ENCODE measurements around the gene ITGB1BP2.
"Not testable (repeated sequence)": the region's sequence is repeated elsewhere in the genome, so short reads cannot be mapped to it uniquely, and the experiment has no call there.

Gene ITGB1BP2

DNA sequence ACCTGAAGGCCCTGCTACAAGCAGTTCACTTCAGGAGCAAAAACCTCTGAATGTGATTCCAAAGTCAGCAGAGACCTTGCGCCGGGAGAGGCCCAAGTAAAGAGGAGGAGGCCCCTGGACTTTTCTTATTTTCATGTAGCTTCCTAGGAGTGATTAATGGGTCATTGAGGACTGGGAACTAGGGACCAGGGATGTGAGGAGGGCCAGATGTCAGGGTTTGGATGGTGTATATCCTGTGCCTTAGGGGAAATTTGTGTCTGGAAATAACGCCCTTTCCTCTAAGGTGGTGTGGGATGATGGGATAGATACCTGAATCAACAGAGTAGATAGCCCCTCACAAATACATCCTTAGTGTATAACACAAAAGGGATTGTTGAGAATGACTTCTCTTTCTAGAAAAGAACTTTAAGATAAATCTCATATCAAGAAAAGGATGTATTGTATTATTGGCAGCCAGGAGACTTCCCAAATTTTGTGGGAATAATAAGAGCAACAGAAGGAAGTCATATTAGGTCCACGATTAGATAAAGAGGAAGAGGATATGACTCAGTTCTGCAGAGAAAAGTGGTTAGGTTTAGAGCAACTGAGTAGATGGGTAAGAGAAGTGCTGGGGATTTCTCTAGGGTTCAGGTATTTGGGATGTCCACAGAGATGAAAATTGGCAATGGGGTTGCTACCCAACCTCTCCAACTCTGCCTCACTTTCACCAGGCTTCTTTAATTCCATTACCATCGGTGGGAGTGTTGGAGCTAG lies 1.1 kb downstream of the ITGB1BP2 start:
- DNase-seq, result no peak

DNA sequence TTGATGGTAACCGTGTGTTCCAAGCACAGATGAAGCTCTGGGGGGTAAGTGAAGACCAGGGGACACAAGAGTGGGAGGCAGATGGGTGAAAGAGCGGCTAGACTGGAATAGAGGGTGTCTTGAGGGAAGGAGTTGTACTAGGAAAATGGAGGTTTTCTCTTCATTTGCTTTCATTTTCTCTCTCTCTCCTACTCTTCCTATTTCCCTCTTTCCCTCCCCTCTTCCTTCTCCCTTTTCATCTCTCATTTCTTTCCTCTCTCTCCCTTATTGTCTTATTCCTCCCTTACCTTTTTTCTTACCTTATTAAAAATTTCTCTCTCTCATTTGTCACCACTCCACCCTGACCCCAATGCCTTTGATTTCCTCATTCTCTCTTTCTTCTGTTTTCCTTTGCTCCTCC lies 3.0 kb downstream of the ITGB1BP2 start:
- DNase-seq, result no peak

DNA sequence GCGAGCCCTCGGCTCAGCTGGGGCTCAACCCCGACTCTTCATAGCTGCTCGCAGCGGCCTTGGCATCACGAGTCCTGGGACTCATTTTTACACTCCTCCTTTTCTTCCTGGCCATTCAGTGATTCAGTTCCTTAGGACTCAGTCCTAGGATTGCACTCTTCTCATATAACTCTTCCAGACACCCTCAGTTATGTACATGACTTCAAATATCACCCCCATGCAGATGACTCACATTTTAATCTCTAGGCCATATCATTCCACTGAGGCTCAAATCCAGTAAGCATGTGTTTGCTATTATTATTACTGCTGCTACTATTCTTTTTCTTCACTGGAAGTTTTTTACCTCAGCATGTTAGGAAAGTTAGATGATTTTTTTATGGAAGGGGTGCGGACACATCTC lies 14.4 kb downstream of the ITGB1BP2 start:
- DNase-seq, result no peak

GRCh38 chrX:71316959-71317358 lies 15.4 kb downstream of the ITGB1BP2 start:
- not testable (repeated sequence) for DNase-seq

DNA sequence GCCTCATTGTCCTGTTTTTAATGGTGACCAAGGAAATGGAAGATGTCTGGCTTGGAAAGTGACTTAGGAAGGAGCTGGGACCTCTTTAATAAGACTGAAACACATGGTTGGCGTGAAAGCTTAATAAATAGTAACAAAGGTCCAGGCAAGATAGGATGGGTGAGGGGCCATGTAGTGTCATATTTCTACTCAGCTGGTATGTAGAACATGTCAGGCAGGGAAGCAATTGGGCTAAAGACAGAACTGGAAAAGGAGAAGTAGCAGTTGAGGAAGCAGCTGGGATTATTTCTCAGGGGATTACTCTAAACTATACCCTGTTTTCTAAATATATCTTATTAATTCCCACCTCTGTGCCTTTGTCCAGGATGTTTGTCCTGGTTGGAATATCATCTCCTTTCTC lies 18.6 kb downstream of the ITGB1BP2 start:
- no peak for DNase-seq

- DNase-seq, result no peak
Measured at GRCh38 chrX:71321731-71322130, 20.2 kb downstream of the ITGB1BP2 start.

DNA sequence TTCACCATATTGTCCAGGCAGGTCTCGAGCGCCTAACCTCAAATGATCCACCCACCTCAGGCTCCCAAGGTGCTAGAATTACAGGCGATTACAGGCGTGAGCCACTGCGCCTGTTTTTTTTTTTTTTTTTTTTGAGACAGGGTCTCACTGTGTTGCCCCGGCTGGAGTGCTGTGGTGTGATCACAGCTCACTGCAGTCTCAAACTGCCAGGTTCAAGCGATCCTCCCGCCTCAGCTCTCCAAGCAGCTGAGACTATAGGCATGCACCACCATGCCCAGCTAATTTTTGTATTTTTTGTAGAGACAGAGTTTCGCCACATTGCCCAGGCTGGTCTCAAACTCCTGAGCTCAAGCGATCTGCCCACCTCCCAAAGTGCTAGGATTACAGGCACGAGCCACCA lies 22.9 kb downstream of the ITGB1BP2 start:
- not testable (repeated sequence) for DNase-seq

GRCh38 chrX:71326394-71326793 lies 24.8 kb downstream of the ITGB1BP2 start:
- no peak for DNase-seq

DNA sequence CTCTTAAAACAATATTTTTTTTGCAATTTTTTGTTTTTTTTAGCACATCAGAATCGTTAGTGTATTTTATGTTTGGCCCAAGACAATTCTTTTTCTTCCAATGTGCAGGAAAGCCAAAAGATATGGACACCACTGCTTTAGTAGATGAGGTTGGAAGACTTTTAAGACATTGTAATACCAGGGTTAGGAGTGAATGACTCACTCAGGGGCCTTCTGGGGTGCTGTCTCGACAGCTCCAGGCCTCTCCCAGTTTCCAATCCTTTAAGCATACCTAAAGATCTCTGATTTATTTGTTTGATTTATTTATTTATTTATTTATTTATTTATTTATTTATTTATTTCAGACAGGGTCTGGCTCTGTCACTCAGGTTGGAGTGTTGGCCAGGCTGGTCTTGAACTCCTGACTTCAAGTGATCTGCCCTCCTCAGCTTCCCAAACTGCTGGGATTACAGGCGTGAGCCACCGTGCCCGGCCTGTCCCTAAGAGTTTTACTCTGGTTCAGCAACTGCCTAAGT lies 47.7 kb downstream of the ITGB1BP2 start:
- DNase-seq, result not testable (repeated sequence)

- DNase-seq, result not testable (repeated sequence)
Measured at GRCh38 chrX:71349867-71350266, 48.3 kb downstream of the ITGB1BP2 start.

DNA sequence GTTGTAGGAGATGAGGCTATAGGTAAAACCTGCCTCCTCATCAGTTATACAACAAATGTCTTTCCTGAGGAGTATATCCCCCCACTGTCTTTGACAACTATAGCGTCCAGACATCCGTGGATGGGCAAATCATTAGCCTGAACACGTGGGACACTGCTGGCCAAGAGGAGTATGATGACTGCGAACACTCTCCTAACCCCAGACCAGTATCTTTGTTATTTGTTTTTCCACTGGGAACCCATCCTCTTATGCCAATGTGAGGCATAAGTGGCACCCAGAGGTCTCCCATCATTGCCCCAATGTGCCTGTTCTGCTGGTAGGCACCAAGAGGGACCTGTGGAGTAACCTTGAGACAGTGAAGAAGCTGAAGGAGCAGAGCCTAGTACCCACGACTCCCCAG lies 50.9 kb downstream of the ITGB1BP2 start:
- DNase-seq, result not testable (repeated sequence)

All from NCI-H1694 treated with DMSO at 0.1 percent for 48 hours (cell line).